ENCODE results near the gene SSC5D. TPM values are rescaled to one million over a fixed set of nuclear protein-coding genes. Genes with fewer than 3 reads are reported as not detected.
"Not testable (repeated sequence)": the region's sequence is repeated elsewhere in the genome, so short reads cannot be mapped to it uniquely, and the experiment has no call there.

Gene SSC5D
- total RNA-seq, 1 donor from 2014 or later: 0.71 TPM

DNA sequence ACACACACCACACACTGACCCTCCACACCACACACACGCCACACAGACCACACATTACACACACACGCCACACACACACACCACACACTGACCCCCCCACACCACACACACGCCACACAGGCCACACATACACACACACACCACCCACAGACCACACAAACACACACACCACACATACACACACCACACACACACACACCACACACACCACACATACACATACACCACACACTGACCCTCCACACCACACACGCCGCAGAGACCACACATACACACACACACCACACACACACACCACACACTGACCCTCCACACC lies 40.1 kb upstream of the SSC5D start:
- intact Hi-C loops (cut with micrococcal nuclease); H3K9me3 Mint-ChIP-seq; H3K36me3 Mint-ChIP-seq (ENCODE audit: low read depth); H3K4me1 Mint-ChIP-seq (ENCODE audit: low read depth); DNase-seq (ENCODE audit: low spot score); H3K27ac Mint-ChIP-seq; H3K4me3 Mint-ChIP-seq (ENCODE audit: low read depth): not testable (repeated sequence)
- peaks cover 36% of the 10 kb centered on the region for H3K27me3 Mint-ChIP-seq (ENCODE audit: low read depth)

- Mint-ChIP-seq H3K4me1 (ENCODE audit: low read depth) (peaks cover 3% of the 10 kb centered on the region), H3K27ac (no peak overlapping the region), H3K4me3 (ENCODE audit: low read depth) (no peak overlapping the region), H3K27me3 (ENCODE audit: low read depth) (peaks cover 31% of the 10 kb centered on the region), H3K9me3 (no peaks in the 10 kb centered on the region), H3K36me3 (ENCODE audit: low read depth) (peaks cover 10% of the 10 kb centered on the region)
- DNase-seq (ENCODE audit: low spot score): no peak
- intact Hi-C loops (cut with micrococcal nuclease): no loop called here
Measured at GRCh38 chr19:55449469-55449868, 38.8 kb upstream of the SSC5D start.

DNA sequence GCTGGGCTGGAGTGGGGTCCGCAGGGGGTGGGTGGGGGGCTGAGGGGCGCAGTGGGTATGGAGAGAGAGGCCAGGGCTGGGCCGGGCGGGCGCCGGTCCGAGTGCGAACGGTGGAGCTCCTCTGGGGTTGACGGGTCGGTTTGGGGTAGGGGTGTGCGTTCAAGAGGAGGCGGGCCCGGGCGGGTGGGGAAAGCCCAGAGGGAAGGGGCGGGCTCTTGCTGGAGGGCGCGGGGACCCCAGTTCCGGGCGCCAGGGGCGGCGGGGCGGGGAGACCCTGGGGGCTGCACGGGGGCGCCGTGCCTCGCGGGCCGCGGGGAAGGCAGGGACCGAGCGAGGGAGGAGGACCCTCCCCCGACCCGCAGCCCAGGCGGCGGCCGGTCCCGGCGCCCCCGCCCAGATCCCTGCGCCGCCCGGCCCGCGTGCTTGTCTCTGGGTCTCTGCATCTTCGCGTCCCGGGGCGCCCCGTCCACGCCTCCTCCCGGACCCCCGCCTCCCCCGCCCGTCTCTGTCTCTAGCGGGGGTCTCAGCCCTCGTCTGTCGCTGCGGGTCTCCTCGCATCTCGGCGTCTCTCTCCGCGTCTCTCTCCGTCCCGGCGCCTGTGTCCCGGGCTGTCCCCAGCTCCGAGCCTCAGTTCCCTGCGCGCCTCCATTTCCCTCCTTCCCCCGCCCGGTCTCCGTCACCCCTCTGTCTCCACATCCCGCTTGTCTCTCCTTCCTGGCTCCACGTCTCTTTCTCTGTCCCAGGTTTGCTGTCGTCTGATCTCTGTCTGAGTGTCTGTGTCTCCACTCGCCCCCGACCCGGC lies 36.9 kb upstream of the SSC5D start:
- peaks cover 3% of the 10 kb centered on the region for H3K4me1 Mint-ChIP-seq (ENCODE audit: low read depth)
- H3K4me3 Mint-ChIP-seq (ENCODE audit: low read depth): no peak overlapping the region
- no peaks in the 10 kb centered on the region for H3K9me3 Mint-ChIP-seq
- intact Hi-C loops (cut with micrococcal nuclease): no loop called here
- no peak overlapping the region for H3K27ac Mint-ChIP-seq
- peaks cover 24% of the 10 kb centered on the region for H3K27me3 Mint-ChIP-seq (ENCODE audit: low read depth)
- no peak for DNase-seq (ENCODE audit: low spot score)
- H3K36me3 Mint-ChIP-seq (ENCODE audit: low read depth): peaks cover 15% of the 10 kb centered on the region

- H3K4me3 Mint-ChIP-seq (ENCODE audit: low read depth): no peak overlapping the region
- peaks cover 24% of the 10 kb centered on the region for H3K27me3 Mint-ChIP-seq (ENCODE audit: low read depth)
- no peak for DNase-seq (ENCODE audit: low spot score)
- H3K27ac Mint-ChIP-seq: no peak overlapping the region
- peaks cover 15% of the 10 kb centered on the region for H3K36me3 Mint-ChIP-seq (ENCODE audit: low read depth)
- no peaks in the 10 kb centered on the region for H3K9me3 Mint-ChIP-seq
- H3K4me1 Mint-ChIP-seq (ENCODE audit: low read depth): peaks cover 3% of the 10 kb centered on the region
- intact Hi-C loops (cut with micrococcal nuclease): no loop called here
Measured at GRCh38 chr19:55451965-55452748, 36.1 kb upstream of the SSC5D start.

GRCh38 chr19:55452749-55453346 lies 35.4 kb upstream of the SSC5D start:
- H3K9me3 Mint-ChIP-seq: no peaks in the 10 kb centered on the region
- H3K4me1 Mint-ChIP-seq (ENCODE audit: low read depth): peaks cover 3% of the 10 kb centered on the region
- peaks cover 15% of the 10 kb centered on the region for H3K36me3 Mint-ChIP-seq (ENCODE audit: low read depth)
- H3K27ac Mint-ChIP-seq: no peak overlapping the region
- peaks cover 24% of the 10 kb centered on the region for H3K27me3 Mint-ChIP-seq (ENCODE audit: low read depth)
- intact Hi-C loops (cut with micrococcal nuclease): no loop called here
- peak; percentile 42 for DNase-seq (ENCODE audit: low spot score)
- no peak overlapping the region for H3K4me3 Mint-ChIP-seq (ENCODE audit: low read depth)

DNA sequence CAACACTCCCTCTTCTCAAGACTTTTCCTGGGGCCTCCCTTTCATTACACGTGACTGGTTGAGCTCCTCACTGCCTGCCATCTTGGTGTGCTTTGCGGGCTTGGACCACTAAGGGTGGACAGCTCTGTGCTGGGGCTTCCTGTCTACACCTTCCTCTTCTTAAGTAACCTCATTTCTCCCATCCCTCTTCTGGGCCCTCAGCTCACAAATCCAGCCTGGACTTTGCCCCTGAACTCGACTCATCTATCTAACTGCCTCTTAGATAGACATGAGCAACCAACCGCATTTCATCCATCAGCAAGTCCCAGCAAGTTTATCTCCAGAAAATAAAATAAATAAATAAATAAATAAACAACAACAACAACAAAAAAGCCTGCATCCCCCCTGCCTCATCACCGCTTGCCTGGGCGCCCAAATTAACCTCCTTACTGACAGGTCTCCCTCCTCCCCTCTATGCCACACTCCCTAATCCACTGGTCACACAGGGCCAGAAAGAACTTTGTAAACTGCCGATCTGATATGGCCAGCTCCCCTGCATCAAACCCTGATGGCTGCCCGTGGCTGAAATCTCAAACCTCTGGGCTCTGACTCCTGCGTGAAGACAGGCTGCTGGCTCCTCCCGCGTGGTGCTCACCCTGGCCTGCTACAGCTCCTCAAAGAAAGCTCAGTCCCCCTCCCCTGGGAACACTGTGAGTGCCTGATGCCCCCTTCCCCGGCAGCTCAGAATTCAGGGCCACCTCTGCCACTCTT lies 34.5 kb upstream of the SSC5D start:
- no peaks in the 10 kb centered on the region for H3K9me3 Mint-ChIP-seq
- no peak overlapping the region for H3K27ac Mint-ChIP-seq
- no peak overlapping the region for H3K4me3 Mint-ChIP-seq (ENCODE audit: low read depth)
- H3K27me3 Mint-ChIP-seq (ENCODE audit: low read depth): peaks cover 24% of the 10 kb centered on the region
- peaks cover 15% of the 10 kb centered on the region for H3K36me3 Mint-ChIP-seq (ENCODE audit: low read depth)
- DNase-seq (ENCODE audit: low spot score): no peak
- intact Hi-C loops (cut with micrococcal nuclease): no loop called here
- peaks cover 3% of the 10 kb centered on the region for H3K4me1 Mint-ChIP-seq (ENCODE audit: low read depth)

DNA sequence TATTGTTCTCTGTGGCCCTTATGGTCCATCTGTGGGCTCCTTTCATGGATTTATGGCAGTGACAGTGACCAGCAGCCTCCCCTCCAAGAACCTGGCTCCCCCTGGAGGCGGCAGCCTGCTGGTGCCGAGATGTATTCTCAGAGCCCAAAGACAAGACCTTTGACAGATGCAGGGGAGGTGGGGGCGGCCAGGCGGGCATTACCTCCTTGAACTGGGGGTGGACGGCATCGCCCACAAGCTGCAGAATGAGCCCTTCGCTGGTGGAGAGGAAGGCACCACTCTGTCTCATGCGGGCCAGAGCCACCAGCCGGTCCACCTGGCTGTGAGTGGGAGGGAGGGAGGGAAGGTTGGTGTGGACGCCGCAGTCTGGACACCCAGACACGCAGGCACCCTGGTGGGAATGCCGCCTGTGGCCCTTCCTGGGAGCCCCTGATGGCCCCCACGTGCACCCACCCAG lies 33.4 kb upstream of the SSC5D start:
- peaks cover 15% of the 10 kb centered on the region for H3K36me3 Mint-ChIP-seq (ENCODE audit: low read depth)
- peak; percentile 38 for DNase-seq (ENCODE audit: low spot score)

DNA sequence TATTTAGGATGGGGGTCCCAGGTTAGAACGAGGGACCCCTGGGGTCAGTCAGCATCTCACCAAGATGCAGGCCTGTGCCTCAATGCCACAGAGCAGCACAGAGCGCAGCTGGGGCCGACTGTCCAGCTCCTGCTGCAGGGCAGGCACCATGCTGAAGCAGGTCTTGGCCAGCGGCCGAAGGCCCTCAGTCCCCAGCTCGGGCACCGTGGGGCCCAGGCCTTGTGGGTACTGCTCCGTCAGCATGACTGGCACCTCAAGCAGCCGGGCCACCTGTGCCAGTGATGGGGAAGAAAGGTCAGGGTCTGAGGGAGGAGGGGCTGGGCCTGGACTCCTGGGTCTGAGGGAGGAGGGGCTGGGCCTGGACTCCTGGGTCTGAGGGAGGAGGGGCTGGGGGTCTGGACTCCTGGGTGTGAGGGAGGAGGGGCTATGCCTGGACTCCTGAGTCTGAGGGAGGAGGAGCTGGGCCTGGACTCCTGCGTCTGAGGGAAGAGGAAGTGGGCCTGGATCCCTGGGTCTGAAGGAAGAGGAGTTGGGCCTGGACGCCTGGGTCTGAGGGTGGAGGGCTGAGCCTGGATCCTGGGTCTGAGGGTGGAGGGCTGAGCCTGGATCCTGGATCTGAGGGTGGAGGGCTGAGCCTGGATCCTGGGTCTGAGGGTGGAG lies 32.5 kb upstream of the SSC5D start:
- Mint-ChIP-seq H3K9me3 (no peaks in the 10 kb centered on the region), H3K27ac (no peak overlapping the region), H3K4me3 (ENCODE audit: low read depth) (no peak overlapping the region), H3K27me3 (ENCODE audit: low read depth) (peaks cover 20% of the 10 kb centered on the region), H3K4me1 (ENCODE audit: low read depth) (peaks cover 9% of the 10 kb centered on the region), H3K36me3 (ENCODE audit: low read depth) (peaks cover 15% of the 10 kb centered on the region)
- intact Hi-C loops (cut with micrococcal nuclease): no loop called here
- DNase-seq (ENCODE audit: low spot score): no peak

More for the DNA sequence above, 33.4 kb upstream of the SSC5D start:
- Mint-ChIP-seq H3K4me1 (ENCODE audit: low read depth) (peaks cover 3% of the 10 kb centered on the region), H3K27me3 (ENCODE audit: low read depth) (peaks cover 24% of the 10 kb centered on the region), H3K9me3 (no peaks in the 10 kb centered on the region), H3K27ac (no peak overlapping the region), H3K4me3 (ENCODE audit: low read depth) (no peak overlapping the region)
- intact Hi-C loops (cut with micrococcal nuclease): no loop called here

GRCh38 chr19:55456347-55456746 lies 31.9 kb upstream of the SSC5D start:
- peaks cover 15% of the 10 kb centered on the region for H3K36me3 Mint-ChIP-seq (ENCODE audit: low read depth)
- peaks cover 12% of the 10 kb centered on the region for H3K4me1 Mint-ChIP-seq (ENCODE audit: low read depth)

GRCh38 chr19:55457683-55458457 lies 30.4 kb upstream of the SSC5D start:
- Mint-ChIP-seq H3K27ac (no peak overlapping the region), H3K4me3 (ENCODE audit: low read depth) (no peak overlapping the region), H3K9me3 (no peaks in the 10 kb centered on the region), H3K27me3 (ENCODE audit: low read depth) (peaks cover 11% of the 10 kb centered on the region), H3K36me3 (ENCODE audit: low read depth) (peaks cover 15% of the 10 kb centered on the region), H3K4me1 (ENCODE audit: low read depth) (peaks cover 17% of the 10 kb centered on the region)
- intact Hi-C loops (cut with micrococcal nuclease): no loop called here
- DNase-seq (ENCODE audit: low spot score): no peak

More at GRCh38 chr19:55456347-55456746, 31.9 kb upstream of the SSC5D start:
- intact Hi-C loops (cut with micrococcal nuclease): no loop called here
- H3K4me3 Mint-ChIP-seq (ENCODE audit: low read depth): no peak overlapping the region
- H3K27ac Mint-ChIP-seq: no peak overlapping the region
- peaks cover 16% of the 10 kb centered on the region for H3K27me3 Mint-ChIP-seq (ENCODE audit: low read depth)
- DNase-seq (ENCODE audit: low spot score): no peak
- H3K9me3 Mint-ChIP-seq: no peaks in the 10 kb centered on the region

- no peak overlapping the region for H3K27ac Mint-ChIP-seq
- H3K9me3 Mint-ChIP-seq: no peaks in the 10 kb centered on the region
- DNase-seq (ENCODE audit: low spot score): no peak
- no peak overlapping the region for H3K4me3 Mint-ChIP-seq (ENCODE audit: low read depth)
- intact Hi-C loops (cut with micrococcal nuclease): no loop called here
- peaks cover 16% of the 10 kb centered on the region for H3K4me1 Mint-ChIP-seq (ENCODE audit: low read depth)
- H3K27me3 Mint-ChIP-seq (ENCODE audit: low read depth): peaks cover 2% of the 10 kb centered on the region
- peaks cover 4% of the 10 kb centered on the region for H3K36me3 Mint-ChIP-seq (ENCODE audit: low read depth)
Measured at GRCh38 chr19:55459551-55459949, 28.7 kb upstream of the SSC5D start.

Measured in activated T-helper 2 cell treated with anti-CD3 and anti-CD28 coated beads, Interferon-gamma antibody, Interleukin-2, Interleukin-4, amounts not matched to agents 10 μg/mL and 5 μg/mL and 100 μg/mL, durations not matched to agents 14 hours and 24 hours and 36 hours (primary cell).